ENCODE results near the gene FERMT1. TPM values are rescaled to one million over a fixed set of nuclear protein-coding genes. Genes with fewer than 3 reads are reported as not detected.

Gene FERMT1
- total and polyA plus RNA-seq, 2 of the 13 experiments (the other 11 are each of a cell fraction or from before 2014, with no cell fraction given) = 15.8 to 29.5 TPM

DNA sequence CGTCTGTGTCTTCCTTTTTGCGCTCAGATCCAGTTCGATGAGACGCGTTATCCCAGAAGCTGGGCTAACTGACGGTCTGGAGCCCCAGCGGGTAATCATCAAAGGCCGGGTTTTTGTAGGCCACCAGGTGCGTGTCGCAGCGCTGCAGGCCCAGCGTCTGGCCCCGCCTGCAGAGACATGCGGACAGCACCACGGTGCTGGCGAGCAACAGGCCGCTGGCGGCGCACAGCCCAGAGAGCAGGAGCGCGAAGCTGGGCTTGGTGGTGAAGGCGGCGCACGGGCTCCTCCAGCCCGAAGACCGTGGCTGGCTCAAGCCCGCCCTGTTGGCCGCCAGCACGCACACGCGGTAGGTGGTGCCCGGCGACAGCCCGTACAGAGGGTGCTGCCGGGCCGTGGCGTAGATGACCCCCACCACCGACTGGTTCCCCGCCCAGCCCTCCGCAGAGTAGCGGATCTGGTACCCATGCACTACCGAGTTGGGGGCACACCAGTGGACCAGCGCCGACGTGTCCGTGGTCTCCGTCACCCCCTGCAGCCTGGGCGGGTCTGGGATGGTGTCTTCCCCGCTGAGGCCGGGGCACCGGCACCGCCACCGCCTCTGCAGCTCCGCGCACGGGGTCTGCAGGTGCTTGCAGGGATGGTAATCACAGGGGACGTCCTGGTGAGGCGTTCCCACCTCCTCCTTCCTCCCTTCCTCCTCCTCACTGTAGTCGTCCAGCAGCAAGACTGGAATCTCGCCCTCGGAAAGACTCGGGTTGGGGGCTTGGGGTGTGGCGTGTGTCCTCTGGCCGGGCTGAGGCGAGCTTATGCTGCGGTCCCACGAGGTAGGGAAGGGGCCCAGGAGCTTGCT, 81.6 kb downstream of the FERMT1 start:
- ATAC-seq (peak; percentile 6), DNase-seq (ENCODE audit: low spot score) (no peak), FAIRE-seq (no peak)
- ChIA-PET POLR2A (interaction anchor here (0.6 to 1.0 kb wide), 2 partner anchors 33 to 226 kb away, joined by 3 to 4 read pairs; no protein-coding TSS in a partner anchor), CTCF (ENCODE audit: low intra/inter-chr PET ratio, low total read pairs) (no interaction called here)
- no TSS peak for BruUV-seq (replicated peaks)
- H3K4me1 ChIP-seq (ENCODE audit: insufficient read depth, low read length) = no peaks in the 10 kb centered on the region
- 98% methylated on average over 67 of the region's 67 CpGs for WGBS (ENCODE audit: low lambda C conversion rate)
- in situ Hi-C loops (cut with HindIII; ENCODE audit: extremely low pct_ligation_motif_present, low pct_unique_long_range_greater_than_20kb) (no loop called here), intact Hi-C loops (cut with micrococcal nuclease; ENCODE audit: unreplicated experiment) (no loop called here)
- H3K79me2 ChIP-seq (ENCODE audit: insufficient read depth, low read length) = no peaks in the 10 kb centered on the region
- no peaks in the 10 kb centered on the region for H3K27me3 ChIP-seq (ENCODE audit: control insufficient read depth in 1 of 2, insufficient read depth in 2 of 2, low read length in 2 of 2)
- no peak overlapping the region for H3K4me2 ChIP-seq (ENCODE audit: low read depth, low read length)
- H2AFZ ChIP-seq (ENCODE audit: low read length) = no peak overlapping the region
- no peak overlapping the region for H3K27ac ChIP-seq (ENCODE audit: extremely low read length, insufficient read depth, low read length)
- peaks cover 27 to 53% of the 10 kb centered on the region in 2 experiments for H3K36me3 ChIP-seq (replicated peaks in 1 of 2; ENCODE audit: control insufficient read depth in 1 of 2, insufficient read depth in 2 of 2, low read length in 2 of 2)
- no peaks in the 10 kb centered on the region for H3K9me3 ChIP-seq (ENCODE audit: low read length)
- no peak overlapping the region for H3K9ac ChIP-seq (ENCODE audit: insufficient read depth, low read depth, low read length)
- no peak overlapping the region for H3K4me3 ChIP-seq (replicated peaks in 1 of 3; ENCODE audit: insufficient read depth in 1 of 3, low read depth in 2 of 3, low read length in 3 of 3)
- peaks cover 9% of the 10 kb centered on the region; the same call in 1 of the 2 replicates for H4K20me1 ChIP-seq (ENCODE audit: insufficient read depth, low read length)
- TF ChIP-seq GPN1 (CRISPR knock-in tag; IDR thresholded peaks at IDR 0.05; ENCODE audit: borderline replicate concordance) (no peak), KLF16 (CRISPR knock-in tag; IDR thresholded peaks at IDR 0.05) (no peak), SIN3A (IDR thresholded peaks at IDR 0.05; ENCODE audit: borderline replicate concordance, low read depth, low read length) (no peak), ZNF143 (CRISPR knock-in tag; IDR thresholded peaks at IDR 0.05) (no peak), DZIP1 (CRISPR knock-in tag; IDR thresholded peaks at IDR 0.05) (peak; percentile 67; the same call in 1 of the 2 replicates), RBM22 (optimal IDR thresholded peaks at IDR 0.05; ENCODE audit: low read length) (peak; percentile 31), ZFAT (CRISPR knock-in tag; conservative IDR thresholded peaks at IDR 0.05) (no peak), ZXDC (CRISPR knock-in tag; IDR thresholded peaks at IDR 0.05) (0 out of 2 replicates have a peak, but pooled peaks have one; percentile 57), HES4 (CRISPR knock-in tag; IDR thresholded peaks at IDR 0.05; ENCODE audit: borderline replicate concordance) (no peak), RAD51 (IDR thresholded peaks at IDR 0.05; ENCODE audit: borderline replicate concordance) (no peak), POLR2AphosphoS2 (IDR thresholded peaks at IDR 0.05; ENCODE audit: low read depth, low read length) (no peak), ZBTB3 (CRISPR knock-in tag; IDR thresholded peaks at IDR 0.05; ENCODE audit: borderline replicate concordance, low read depth) (no peak)
- TF ChIP-seq, protein P1, sequence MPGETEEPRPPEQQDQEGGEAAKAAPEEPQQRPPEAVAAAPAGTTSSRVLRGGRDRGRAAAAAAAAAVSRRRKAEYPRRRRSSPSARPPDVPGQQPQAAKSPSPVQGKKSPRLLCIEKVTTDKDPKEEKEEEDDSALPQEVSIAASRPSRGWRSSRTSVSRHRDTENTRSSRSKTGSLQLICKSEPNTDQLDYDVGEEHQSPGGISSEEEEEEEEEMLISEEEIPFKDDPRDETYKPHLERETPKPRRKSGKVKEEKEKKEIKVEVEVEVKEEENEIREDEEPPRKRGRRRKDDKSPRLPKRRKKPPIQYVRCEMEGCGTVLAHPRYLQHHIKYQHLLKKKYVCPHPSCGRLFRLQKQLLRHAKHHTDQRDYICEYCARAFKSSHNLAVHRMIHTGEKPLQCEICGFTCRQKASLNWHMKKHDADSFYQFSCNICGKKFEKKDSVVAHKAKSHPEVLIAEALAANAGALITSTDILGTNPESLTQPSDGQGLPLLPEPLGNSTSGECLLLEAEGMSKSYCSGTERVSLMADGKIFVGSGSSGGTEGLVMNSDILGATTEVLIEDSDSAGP (CRISPR knock-in tag; IDR thresholded peaks at IDR 0.05; ENCODE audit: borderline replicate concordance) = peak; percentile 34; the same call in 1 of the 2 replicates
- TF ChIP-seq, protein P2, sequence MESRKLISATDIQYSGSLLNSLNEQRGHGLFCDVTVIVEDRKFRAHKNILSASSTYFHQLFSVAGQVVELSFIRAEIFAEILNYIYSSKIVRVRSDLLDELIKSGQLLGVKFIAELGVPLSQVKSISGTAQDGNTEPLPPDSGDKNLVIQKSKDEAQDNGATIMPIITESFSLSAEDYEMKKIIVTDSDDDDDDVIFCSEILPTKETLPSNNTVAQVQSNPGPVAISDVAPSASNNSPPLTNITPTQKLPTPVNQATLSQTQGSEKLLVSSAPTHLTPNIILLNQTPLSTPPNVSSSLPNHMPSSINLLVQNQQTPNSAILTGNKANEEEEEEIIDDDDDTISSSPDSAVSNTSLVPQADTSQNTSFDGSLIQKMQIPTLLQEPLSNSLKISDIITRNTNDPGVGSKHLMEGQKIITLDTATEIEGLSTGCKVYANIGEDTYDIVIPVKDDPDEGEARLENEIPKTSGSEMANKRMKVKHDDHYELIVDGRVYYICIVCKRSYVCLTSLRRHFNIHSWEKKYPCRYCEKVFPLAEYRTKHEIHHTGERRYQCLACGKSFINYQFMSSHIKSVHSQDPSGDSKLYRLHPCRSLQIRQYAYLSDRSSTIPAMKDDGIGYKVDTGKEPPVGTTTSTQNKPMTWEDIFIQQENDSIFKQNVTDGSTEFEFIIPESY (CRISPR knock-in tag; IDR thresholded peaks at IDR 0.05) = peak; percentile 45
